Endometrium (tissue), 2 donors: ENCODE data around the gene EPAS1.
"Not testable (repeated sequence)": the region's sequence is repeated elsewhere in the genome, so short reads cannot be mapped to it uniquely, and the experiment has no call there.

Experiments used
- FAIRE-seq: peaks from 2 replicates; lab custom pipeline; 2012; peaks lifted over from hg19 to GRCh38; lab: Jason Lieb, UNC
- donor health status: control.
- donor health status: control.

The EPAS1 gene

GRCh38 chr2:46384457-46384815 lies 87.2 kb downstream of the EPAS1 start:
- no peak for FAIRE-seq

- no peak for FAIRE-seq
These were observed 88.8 kb downstream of the EPAS1 start for GRCh38 chr2:46385786-46386577.

GRCh38 chr2:46386763-46387162 lies 89.6 kb downstream of the EPAS1 start:
- FAIRE-seq = no peak

- FAIRE-seq = no peak
These were observed 90.1 kb downstream of the EPAS1 start for GRCh38 chr2:46387292-46387691.

GRCh38 chr2:46387886-46388515 lies 90.8 kb downstream of the EPAS1 start:
- no peak for FAIRE-seq

- no peak for FAIRE-seq
These were observed 91.7 kb downstream of the EPAS1 start for GRCh38 chr2:46388881-46389280.

- FAIRE-seq = no peak
These were observed 92.3 kb downstream of the EPAS1 start for GRCh38 chr2:46389417-46389916.

GRCh38 chr2:46390036-46390435 lies 92.8 kb downstream of the EPAS1 start:
- no peak for FAIRE-seq

- no peak for FAIRE-seq
These were observed 93.7 kb downstream of the EPAS1 start for GRCh38 chr2:46390901-46391395.

- FAIRE-seq = no peak
These were observed 95.5 kb downstream of the EPAS1 start for GRCh38 chr2:46392561-46393346.

- FAIRE-seq = no peak
These were observed 96.2 kb downstream of the EPAS1 start for GRCh38 chr2:46393347-46393820.

- no peak for FAIRE-seq
These were observed 96.7 kb downstream of the EPAS1 start for GRCh38 chr2:46393865-46394264.

- no peak for FAIRE-seq
These were observed 97.7 kb downstream of the EPAS1 start for GRCh38 chr2:46394649-46395510.

- FAIRE-seq = not testable (repeated sequence)
These were observed 98.5 kb downstream of the EPAS1 start for GRCh38 chr2:46395730-46396129.

- FAIRE-seq = peak; percentile 48
These were observed 102.8 kb downstream of the EPAS1 start for GRCh38 chr2:46400016-46400415.

GRCh38 chr2:46402874-46403273 lies 105.7 kb downstream of the EPAS1 start:
- FAIRE-seq = no peak

- no peak for FAIRE-seq
These were observed 107.1 kb downstream of the EPAS1 start for GRCh38 chr2:46404181-46404759.

GRCh38 chr2:46407852-46408455 lies 110.7 kb downstream of the EPAS1 start:
- FAIRE-seq = no peak

- no peak for FAIRE-seq
These were observed 112.5 kb downstream of the EPAS1 start for GRCh38 chr2:46409756-46410155.
